GM19468 (cell line): ENCODE measurements around the gene WNT9A.

Source experiments
- ATAC-seq: cut with Tn5 transposase; IDR thresholded peaks from one replicate; pipeline ENCODE4 v1.9.1; 2021; ENCODE audit warnings: mild to moderate bottlenecking, moderate library complexity, moderate number of reproducible peaks; ENCODE audit not compliant: unreplicated experiment; ENCODE audit errors: extremely low read depth

Gene WNT9A

DNA sequence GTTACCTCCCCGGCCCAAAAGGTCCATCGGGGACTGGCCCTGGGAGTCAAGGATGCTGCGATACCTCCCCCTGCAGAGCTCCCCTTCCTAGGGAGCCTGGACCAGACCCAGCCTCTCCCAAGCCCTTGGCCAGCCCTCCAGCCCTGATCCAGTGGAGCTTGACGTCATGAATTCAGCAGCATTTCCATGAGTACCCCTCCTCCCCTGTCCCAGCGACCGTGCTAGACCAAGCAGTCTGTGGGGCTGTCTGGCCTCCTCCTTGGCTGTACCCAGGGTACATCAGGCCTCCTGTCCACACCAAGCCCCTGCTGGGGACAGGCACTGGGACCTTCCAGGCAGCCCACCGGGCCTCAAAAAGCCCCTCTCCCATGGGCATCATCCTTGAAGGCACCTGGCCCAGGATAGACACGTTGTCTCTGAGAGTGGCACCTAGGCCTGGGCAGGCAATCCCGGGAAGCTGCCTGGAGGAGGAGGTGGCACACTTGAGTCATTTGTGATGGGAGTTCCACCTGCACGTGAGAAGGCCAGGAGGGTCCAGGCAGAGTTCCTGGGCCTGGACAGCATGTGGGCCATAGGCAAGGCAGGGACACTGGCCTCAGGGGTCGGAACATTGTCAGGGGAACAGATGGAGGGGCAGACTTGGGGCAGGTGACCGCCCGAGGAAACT lies 46.4 kb downstream of the WNT9A start:
- no peak for ATAC-seq

DNA sequence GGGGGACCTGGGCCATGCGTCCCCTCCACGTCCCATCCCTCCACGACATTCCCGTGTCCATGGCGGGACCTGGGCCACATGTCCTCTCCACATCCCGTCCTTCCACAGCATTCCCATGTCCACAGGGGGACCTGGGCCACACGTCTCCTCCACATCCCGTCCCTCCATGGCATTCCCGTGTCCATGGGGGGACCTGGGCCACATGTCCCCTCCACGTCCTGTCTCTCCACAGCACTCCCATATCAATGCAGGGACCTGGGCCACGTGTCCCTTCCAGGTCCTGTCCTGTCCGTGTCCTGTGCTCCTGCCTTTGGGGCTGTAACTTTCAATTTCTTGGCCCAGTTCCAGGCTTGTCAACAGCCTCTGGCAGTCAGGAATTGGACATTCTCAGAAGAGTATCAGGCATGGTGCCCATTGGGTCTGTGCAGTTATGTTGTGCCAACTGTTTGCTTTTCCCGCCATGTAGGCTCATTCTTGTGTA lies 47.1 kb downstream of the WNT9A start:
- ATAC-seq, result no peak

DNA sequence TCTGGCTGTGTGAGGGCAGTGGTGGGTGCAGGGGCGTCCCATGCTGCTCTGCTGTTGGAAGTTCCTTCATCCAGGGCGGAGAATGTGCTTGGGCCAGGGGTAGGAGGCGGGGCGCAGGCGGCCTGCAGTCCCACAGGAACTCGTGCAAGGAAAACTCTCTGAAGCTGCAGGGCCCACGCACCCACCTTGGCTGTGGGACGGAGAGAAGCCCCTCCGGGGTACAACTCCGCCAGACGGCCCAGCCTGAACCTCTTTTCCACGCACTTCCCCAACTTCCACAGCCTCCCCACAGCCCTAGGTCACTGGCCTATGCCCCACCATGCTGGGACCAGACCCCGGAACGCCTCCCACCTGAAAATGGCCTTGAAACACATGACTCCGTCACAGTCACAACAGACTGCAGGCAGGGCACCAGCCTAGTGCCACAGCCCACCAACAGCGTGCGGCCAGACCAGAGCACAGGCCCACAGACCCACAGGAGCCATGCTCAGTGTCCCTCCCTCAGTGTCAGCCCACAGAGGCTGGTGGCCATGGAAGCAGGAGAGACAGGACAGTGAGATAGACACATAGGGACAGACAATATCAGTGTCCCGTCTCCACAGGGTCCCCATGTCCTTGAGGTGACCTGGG lies 47.8 kb downstream of the WNT9A start:
- ATAC-seq, result no peak

DNA sequence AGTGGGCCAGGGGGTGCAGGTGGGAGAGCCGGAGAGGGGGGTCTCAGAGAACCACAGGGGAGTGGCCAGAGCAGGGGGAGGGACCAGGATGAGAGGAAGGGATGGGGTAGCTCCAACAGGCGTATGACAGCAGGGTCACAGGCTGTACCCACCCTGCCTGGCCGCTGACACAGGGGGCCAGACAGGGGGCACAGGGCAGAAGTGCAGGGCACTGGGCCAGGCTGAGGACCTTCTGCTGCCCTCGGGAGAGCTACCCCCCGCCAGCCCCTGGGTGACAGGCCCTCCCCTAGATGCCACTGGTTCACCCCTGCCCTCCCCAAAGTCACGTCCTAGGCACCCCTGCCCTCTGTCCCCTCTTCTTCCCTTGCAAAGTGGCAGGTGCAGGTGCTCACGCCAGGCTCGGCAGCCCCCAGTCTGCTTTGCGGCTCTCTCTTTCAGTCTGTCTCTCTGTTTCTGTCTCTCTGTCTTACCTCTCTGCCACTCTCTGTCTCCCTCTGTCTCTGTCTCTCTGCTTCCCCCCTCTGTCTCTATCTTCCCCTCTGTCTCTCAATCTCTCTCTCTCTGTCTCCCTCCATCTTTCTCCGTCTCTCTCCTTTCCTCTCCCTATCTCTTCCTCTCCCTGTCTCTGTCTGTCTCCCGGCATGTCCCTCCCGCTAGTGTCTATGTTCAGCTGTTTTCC lies 48.5 kb downstream of the WNT9A start:
- ATAC-seq, result no peak

DNA sequence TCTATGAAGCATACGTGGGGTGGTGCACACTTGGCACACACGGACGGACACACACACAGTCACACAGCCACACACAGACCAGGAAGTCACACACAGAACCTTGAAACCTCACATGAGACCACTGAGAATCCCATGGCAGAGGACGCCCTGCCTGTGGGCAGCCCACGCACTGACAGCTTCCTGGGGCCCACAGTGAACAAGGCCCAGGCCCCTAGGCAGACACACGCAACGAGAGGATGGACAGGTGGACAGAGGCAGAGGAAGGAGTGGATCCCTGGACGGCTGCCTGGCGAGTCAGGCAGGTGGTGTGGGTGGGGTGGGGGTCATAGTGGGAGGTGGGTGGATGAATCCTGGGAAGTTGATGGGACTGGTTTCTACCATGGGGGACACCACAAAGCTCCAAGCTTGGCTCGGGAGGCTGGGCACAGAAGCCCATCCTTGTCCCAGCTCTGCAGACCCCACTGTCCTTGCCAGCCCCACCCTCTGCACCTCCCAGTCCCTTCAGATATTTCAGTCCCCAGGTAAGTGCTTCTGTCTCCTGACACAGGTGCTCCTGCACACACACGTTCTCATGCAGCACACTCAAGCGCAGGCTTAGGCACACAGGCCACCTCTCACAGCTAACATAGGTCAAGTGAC lies 49.1 kb downstream of the WNT9A start:
- no peak for ATAC-seq

DNA sequence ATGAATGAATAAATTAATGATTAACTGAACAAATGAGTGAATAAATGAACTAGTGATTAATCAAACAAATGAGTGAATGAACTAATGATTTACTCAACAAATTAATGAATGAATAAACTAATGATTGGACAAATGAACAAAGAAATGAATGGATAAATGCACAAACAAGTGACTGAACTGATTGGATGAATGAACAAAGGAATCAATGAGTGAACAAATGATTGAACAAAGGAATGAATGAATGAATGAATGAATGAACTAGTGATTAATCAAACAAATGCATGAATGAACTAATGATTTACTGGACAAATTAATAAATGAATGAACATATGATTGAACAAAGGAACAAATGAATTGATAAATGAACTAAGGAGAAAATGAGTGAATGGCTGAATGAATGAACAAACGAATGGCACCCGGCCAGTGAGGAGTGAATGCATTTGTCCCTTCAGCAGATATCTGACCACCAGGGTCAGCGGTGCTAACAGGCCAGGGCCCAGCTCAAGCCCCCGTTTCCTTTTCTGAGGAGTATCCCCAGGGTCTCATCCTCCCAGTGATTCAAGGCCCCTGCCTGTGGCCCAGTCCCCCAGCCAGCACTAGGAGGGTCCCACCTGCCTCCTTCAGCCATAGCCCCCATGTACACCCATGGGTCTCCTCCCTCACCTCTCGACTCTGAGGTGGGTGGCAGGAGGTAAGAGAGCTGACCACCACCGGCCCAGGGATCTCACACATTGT lies 49.9 kb downstream of the WNT9A start:
- ATAC-seq, result no peak

DNA sequence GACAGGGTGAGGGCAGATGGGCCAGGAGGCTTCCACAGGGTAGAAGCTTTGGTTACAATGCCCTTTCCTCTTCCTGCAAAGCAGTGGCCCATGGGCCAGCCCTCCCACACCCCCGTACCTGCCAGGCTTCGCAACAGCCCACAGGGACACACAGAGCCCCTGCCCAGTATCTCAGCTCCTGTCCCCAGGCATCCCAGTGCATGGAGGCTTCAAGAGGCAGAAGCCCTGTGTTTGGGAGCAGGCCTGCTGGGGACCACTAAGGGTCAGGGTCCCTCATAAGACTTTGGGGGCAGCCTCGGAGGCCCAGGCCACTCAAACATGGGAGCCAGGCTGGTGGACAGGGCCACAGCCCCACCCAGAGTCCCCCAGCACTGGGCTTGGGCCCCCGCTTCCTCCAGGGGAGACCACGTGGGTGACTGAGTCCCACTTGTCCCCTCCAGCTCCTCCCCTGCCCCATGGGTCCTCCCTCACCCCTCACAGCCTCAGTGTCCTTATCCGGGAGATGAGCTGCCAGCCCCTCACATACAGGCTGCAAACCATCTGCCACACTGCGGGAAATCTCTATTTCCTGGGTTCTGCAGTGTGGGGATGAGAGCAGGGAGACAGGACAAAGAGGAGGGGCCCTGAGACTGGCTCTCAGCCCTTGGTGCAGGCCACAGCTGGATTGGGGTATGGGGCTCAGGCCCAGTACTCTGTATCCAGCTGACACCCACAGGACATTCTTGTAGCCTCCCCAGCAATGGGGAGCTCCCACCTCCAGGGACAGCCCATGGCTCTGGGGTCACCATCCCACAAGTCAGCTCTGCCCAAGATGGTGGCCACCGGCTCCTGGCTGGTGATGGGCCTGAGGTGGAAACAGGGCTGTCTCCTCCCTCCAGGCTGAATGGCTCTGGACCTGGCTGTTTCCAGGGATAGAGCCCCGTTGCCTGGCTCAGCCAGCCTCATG lies 50.7 kb downstream of the WNT9A start:
- ATAC-seq, result no peak

DNA sequence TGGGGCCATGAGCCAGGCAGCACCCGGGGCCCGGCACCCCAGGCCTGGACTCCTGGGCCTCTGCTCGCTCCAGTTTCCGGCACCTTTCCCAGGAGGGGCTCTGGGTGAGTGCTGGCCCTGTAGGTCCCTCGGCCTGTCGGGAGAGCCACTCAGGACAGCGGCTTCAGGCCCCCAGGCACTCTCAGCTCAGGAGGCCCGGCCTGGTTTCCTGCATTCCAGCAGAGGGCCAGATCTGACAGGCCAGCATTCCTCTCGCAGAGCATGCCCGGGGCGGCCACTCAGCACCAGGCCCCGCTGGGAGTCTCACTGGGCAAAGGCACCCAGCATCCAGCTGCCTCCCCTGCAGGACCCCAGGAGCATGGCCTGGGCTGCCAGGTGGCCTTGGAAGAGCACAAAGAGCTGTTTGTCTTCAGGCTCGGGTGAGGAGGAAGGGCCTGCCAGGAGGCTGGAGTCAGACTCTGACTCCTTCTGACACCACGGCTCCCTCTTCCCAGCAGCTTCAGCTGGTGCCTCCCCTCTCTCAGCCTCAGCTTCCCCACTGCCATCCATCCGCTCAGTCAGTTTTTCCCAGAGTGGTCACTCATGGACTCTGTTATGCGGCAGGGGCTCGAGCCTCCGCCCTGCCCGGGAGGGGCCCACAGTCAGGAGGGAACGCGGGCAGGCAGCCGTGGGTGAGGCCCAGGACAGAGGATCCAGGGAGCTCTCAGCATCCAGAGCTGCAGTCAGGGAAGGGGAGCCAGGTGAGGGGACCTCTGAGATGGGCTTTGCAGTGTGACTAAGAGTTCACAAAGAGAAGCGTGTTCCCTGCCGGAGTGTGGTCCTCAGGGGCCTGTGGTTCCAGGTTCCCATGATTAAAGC lies 51.7 kb downstream of the WNT9A start:
- ATAC-seq, result no peak

DNA sequence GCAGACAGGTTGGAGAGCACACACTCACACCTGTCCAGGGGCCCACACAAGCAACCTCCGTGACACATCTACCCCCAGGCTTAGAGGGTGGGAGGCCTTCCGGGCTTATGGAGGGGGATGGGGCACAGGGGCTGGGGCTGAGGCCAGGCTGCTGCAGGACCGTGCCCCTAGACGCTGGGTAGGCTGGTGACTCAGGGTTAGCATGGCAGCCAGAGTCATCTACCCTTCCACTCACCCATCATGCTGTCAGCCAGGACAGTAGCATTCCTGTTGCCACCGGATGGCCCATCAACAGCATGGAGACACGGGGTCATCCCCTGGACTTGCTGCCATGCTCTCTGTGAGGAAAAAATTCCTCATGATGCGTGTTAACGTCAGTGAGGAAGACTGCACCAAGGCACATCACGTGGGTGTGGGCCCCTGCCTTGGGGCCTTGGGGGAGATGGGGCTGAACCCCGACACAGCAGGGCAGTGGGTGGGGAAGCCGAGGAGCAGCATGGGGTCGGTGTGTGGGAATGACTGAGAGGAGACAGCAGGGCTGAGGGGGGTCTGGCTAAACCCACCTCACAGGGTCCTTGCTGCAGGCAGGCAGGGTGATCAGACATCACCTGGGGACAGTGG lies 52.8 kb downstream of the WNT9A start:
- ATAC-seq, result no peak

DNA sequence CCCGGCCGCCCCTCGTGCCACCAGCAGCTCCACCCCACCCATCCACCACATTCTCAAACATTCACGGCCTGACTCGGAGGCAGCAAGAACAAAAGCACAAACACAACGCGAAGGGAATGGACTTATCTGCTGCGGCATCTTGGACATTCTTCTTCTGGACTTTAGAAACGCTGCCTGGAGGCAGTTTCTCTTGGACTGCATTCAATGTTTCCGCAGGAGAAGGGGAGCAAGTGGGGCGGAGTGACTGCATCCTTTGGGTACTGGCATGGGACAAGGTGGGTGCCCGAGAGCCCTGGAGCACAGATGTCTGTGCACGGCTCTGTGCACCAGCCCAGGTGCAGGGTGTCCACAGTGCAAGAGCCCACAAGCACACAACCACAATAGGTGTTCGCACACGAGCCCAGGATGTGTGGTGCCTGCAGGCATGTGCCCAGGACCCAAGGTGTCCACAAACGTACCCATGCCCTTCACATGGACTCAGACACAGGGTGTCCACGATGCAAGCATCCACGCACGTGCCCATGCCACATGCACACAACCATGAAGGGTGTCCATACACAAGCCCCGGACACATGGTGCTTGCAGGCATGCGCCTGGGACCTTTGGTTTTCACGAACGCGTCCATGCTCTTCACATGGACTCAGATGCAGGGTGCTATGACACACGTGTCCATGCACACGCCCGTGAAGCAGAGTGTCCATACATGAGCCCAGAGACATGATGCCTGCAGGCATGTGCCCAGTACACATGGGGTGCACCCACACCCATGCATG lies 53.6 kb downstream of the WNT9A start:
- ATAC-seq, result no peak

DNA sequence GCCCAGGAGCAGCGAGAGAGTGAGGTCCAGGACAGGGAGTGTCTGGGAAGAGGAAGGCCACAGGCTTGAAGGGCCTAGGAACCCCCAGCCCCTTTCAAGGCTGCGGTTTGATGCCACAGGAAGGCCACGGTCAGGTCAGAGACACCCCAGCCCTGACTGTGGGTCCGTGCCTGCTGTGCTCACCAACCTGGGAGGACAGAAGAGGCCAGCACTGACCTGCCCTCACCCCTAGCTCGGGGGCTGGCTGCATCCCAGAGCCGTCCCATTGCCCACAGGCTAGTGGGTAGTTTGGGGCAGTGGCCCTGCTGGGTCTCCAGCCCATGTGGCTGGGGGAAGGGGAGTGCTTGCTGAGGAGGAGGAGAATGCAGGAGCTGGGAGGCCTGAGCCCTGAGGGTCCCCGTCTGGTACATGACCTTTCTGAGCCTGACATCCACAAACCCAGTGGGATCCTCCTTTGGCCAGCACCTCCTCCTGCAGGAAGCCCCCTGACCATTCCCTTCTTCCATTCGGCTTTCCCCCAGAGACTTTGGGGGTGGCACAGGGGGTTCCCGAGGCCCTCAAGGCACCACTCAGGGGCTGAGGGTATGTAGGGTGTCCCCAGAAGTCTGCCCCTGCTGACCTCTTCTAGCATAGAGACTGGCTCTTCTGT lies 54.3 kb downstream of the WNT9A start:
- no peak for ATAC-seq

DNA sequence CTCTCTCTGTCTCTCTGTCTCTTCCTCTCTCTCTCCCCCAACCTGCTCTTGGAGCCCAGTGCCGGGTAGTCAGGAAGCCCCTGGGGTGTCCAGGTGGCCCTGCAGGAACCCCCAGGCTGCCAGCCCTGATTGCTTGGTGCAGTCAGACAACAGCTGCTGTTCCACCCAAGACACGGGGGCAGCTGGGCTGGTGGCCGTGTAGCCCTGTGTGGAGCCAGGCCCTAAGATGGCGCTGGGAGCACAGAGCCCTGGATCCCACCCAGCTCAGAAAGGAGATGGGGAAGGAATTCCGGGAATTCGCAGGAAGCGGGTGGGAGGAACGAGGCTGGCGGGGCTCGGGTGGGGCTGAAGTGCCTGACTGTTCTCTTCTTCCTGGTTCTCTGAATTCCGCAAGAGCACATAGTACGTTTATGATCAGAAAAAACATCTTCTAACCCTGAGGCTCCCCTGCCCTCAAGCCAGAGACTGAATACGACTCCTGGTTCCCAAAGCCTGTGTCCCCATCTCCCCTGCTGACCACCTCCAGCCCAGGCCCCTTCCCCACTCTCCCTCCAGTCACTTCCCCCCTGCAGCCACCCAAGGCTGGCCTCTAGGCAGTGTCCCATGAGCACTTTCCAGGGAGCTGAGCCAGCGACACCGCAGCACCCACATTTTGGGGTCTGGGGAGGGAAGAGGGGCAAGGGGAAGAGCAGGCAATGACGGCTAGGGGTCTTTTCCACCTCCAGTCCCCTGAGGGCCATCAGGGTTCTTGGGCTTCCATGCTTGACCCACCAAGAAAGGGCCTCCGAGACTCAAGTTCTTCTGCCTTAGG lies 55.0 kb downstream of the WNT9A start:
- ATAC-seq, result no peak

DNA sequence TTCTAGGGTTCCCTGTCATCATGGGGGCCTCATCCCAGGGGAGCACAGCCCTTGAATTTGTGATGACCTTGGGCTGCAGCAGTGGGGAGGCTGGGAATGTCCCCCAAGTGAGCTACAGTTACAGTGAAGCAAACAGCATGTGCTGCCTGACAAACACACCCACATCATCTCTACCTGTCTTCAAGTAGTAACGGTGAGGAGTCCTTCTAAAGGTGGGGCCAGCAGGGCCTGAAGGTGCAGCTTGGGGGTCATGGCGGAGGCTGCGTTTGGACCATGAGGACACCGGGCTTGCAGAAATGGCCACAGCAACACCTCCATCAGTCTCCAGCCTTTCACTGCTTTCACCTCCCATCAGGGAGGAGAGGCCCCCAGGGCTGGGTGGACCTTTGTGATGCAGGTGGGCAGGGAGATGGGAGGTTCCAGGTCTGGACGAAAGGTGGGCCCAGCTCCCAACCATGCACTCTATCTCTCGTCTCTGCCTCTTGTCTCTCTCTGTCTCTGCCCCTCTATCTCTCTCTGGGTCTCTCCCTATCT lies 55.7 kb downstream of the WNT9A start:
- no peak for ATAC-seq

DNA sequence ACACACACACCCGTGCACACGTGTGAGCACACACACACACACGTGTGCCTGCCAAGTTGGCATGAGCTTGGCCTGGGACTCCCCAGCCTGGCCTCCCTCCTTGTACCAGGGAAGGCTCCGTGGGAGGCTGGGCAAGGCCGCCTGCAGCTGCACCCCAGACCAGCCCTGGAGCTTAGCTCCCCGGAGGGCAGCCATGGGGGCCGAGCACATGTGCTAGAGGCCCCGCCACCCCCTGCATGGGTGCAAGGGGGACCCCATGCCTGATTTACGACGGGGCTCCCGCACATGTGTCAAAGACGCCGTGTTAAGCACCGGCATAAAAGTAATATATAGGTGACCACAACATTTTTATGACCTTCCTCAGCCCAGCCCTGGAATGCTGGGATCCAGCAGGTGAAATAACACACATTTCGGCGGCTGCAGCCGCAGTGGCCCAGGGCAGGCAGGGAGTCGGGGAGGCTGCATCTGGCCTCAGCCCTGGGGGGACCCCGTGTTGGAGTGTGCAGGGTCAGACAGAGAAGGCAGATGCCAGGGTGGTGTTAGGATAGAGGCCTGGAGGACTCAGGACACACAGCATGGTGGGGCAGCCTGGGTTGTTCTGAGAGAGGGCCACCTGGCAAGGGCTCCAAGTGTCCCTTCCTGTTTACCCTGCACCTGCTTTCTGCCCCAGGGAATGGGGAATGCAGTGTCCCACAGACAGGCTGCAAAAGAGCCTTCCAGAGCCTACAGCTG lies 56.3 kb downstream of the WNT9A start:
- no peak for ATAC-seq
